ENCODE data around the gene HYAL1.
A peak's percentile ranks its signal among the peaks of the same experiment; 100 is the strongest.
"Not testable (repeated sequence)": the region's sequence is repeated elsewhere in the genome, so short reads cannot be mapped to it uniquely, and the experiment has no call there.

The HYAL1 gene

GRCh38 chr3:50272538-50272910 lies 30.9 kb downstream of the HYAL1 start:
- DNase-seq: not testable (repeated sequence)

- no peak for DNase-seq
Measured at GRCh38 chr3:50271314-50271936, 31.9 kb downstream of the HYAL1 start.

DNA sequence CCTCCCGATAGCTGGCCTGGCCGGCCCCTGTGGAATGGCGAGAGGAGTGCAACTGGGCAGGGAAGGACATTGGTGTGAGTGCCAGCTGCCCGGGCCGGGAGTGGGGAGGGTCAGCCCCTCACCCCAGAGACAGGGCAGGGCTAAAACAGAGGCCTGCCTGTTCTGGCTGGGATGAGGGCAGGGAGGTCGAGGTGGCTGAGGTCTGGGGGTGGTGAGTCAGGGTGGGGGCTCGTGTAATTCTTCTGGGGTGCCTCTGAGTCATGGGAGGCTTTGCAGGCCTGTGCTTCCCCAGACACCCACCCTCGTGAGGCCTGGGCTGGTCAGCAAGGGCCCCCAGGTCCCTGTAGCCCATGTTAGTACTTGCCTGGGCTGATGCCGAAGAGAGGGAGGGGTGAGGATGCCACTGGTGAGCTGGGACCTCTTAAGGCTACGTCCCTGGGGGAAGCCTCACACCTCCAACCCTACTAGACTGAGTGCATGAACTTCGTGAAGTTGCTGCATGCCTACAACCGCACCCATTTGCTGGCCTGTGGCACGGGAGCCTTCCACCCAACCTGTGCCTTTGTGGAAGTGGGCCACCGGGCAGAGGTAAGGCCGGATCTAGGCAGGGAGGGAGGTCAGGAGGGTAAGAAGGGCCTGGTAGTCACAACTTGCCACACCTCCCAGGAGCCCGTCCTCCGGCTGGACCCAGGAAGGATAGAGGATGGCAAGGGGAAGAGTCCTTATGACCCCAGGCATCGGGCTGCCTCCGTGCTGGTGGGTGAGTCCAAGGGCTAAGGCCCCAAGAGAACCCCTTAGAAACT lies 32.8 kb downstream of the HYAL1 start:
- DNase-seq: no peak

- DNase-seq: no peak
Measured at GRCh38 chr3:50269977-50270413, 33.4 kb downstream of the HYAL1 start.

DNA sequence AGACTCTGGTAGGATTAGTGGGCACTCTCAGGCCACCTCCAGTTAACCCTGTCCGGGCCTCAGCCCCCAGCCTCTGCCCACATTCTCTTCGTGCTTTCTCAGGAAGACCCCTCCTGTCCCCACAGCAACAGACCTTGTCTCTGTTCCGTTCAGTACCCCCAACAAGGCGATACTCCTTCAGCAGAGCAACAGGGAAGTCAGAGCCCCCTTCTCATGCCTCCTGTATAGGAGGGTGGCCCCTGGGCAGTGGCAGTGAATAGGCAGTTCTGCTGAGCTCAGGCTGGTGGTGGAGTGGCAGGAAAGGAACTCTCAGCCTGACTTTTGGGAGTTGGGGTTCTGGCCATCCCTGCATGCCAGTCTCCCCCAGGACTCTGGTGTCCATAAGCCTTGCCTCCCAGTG lies 33.9 kb downstream of the HYAL1 start:
- no peak for DNase-seq

GRCh38 chr3:50268703-50269451 lies 34.5 kb downstream of the HYAL1 start, which contains the start of gene SEMA3B:
Gene SEMA3B (plus strand): TSS chr3:50269147. CDS start chr3:50269241, 94 bp downstream.
- no peak for DNase-seq

- DNase-seq: no peak
Measured at GRCh38 chr3:50268276-50268675, 35.1 kb downstream of the HYAL1 start.

GRCh38 chr3:50267280-50267913 lies 36.0 kb downstream of the HYAL1 start:
- DNase-seq: no peak

GRCh38 chr3:50266836-50267235 lies 36.5 kb downstream of the HYAL1 start:
- DNase-seq: no peak

DNA sequence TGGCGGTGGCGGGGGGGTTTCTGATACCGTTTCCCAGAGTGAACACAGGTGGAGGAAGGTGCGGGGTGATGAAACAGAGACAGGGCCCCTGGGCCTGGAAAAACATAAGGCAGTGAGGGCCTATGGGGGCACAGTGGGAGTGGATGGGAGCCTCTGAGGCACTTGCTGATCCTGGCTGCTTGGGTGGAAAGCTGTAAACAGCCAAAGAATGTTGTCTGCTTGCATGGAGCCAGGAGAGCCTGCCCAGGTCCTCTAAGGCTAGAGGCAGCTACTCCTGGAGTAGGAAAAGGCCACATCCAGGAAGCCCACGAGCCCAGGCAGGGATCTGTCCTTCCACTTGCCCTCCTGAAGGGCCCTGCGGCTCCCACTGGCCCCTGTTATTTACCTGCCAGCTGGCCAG lies 37.4 kb downstream of the HYAL1 start:
- no peak for DNase-seq

DNA sequence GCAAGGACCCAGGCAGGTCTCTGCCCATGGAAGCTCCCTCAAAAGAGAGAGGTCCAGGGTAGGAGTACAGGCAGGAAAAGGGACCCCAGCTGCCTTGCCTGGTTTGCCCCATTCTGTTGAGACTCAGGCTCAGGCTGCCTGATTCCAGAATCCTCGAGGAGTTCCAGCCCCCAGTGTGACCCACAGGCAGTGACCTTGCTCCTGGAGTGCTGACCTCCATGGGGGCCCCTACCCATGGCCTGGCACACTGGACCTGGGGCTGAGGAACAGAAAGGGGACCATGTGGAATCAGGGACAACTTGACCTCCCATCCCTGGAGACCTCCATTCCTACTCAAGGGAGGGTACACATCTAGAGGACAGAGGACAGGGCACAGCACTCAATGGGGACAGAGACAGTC lies 37.8 kb downstream of the HYAL1 start:
- no peak for DNase-seq

- DNase-seq: no peak
Measured at GRCh38 chr3:50264964-50265485, 38.3 kb downstream of the HYAL1 start.

DNA sequence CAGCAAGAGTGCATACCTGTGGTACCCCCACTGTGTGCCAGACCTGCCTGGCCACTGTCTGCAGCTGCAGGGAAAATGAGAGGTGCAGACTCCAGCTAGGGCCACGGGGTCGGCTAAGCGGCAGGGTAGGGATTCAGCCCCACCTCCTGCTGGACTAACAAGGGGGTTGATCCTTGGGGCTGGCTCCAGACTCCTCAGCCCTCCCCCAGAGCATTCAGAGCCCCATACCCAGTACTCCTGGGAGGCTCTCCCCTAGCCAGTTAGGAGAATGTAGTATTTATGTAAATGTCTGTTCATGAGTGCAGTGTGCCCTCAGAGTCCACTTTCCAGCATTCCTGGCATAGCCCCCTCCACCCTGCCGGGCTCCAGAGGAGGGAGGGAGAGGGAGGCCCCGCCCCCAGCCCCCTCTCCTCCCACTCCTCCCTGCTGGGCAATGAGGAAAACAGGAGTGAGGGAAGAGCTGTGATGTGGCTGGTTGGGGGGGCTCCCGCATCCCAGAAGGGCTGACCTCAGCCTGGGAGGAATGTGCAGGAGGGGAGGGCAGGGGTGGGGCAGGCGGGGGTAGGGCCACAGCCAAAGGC lies 38.9 kb downstream of the HYAL1 start:
- DNase-seq: peak in 1 of 2 experiments; percentile 11

- DNase-seq: no peak
Measured at GRCh38 chr3:50263478-50264382, 39.6 kb downstream of the HYAL1 start.

GRCh38 chr3:50262778-50263177 lies 40.6 kb downstream of the HYAL1 start:
- no peak for DNase-seq

DNA sequence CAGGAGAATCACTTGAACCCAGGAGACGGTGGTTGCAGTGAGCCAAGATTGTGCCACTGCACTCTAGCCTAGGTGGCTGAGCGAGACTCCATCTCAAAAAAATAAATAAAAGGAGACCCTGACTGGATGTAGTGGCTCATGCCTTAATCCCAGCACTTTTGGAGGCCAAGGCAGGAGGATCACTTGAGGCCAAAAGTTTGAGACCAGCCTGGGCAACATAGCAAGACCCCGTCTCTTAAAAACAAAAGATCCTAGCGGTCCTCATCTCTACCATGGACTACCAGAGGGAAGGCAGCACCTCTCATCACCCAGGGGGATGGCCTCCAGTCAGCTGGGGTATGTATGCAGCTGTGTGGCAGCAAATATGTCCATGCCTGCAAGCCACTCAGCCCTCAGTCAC lies 41.2 kb downstream of the HYAL1 start:
- not testable (repeated sequence) for DNase-seq

DNA sequence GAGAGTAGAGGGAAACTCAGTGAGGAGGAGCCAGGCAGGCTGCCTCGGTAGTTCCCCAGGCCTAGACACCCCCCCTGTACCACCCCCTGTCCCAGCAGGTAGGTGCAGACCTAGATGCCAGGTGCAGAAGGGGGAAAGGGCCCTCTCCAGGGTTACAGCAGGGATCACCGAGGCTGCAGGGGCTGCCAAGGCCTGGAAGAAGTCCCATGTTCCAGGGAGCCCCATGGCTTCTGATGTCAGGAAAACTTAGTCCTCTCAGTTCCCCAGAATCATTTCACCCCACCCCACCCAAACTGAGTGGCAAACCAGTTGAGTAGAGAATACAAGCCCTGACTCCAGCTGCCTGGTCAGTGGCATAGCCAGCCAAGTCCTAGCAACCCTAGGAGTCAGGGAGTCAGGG lies 41.9 kb downstream of the HYAL1 start:
- no peak for DNase-seq

- DNase-seq: no peak
Measured at GRCh38 chr3:50260942-50261441, 42.4 kb downstream of the HYAL1 start.

GRCh38 chr3:50260027-50260941 lies 43.1 kb downstream of the HYAL1 start:
- peak; percentile 18 to 84 for DNase-seq

DNA sequence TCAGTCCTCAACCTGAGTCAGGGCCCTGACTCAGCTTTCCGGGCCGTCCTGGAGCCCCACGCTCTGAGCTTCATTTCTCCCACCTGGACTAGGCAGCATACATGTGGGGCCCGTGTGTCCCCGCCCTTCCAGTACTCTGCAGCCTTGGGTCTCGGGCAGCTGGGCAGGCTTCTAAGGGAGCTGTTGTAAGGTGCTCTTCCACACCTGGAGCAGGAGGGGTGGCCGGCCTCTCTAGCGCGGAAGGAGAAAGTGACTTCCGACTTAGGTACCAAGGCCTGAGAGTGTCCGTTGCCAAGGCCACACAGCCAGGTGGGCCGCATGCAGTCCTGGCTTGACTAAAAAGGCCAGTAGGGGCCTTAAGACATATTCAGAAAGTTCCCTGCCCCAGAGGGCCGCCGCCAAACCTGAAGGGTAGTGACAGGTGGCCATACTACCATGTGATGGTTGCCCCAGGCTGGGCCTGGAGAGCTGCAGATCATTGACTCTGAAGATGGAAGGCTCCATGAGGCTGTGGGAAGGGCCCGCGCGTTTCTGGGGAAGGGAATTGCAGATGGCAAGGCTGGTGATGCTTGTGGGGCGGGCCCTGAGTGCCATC lies 43.8 kb downstream of the HYAL1 start:
- DNase-seq: no peak
